IMR-90 (cell line): Measurements from ENCODE around the gene NPAS1. TPM values are rescaled to one million over a fixed set of nuclear protein-coding genes. Genes with fewer than 3 reads are reported as not detected.

ENCODE experiments used
- ATAC-seq: fragments of 200-7000 bp; cut with Tn5 transposase; 2 replicates; pipeline ENCODE4 v1.9.1; 2020; ENCODE audit warnings: low read depth, mild to moderate bottlenecking, moderate library complexity
- BruUV-seq: library from RNA; stranded (reverse); fragments of 400-500 nt; replicated peaks from 2 replicates; lab custom pipeline; 2021; lab: Mats Ljungman, UMichigan
- CTCF ChIA-PET: fragments of 300-600 bp; formaldehyde crosslinking; extraction: SDS; loops from one replicate; lab custom pipeline; 2021; ENCODE audit warnings: antibody characterized with exemption; lab: Yijun Ruan, JAX
- POLR2A ChIA-PET: fragments of 300-600 bp; sonication (Branson Sonifier 250); formaldehyde crosslinking; loops from one replicate; lab custom pipeline; 2022; ENCODE audit warnings: antibody characterized with exemption; ENCODE audit not compliant: unreplicated experiment; lab: Charles Lee
- DNase-seq: peaks from one replicate; pipeline ENCODE4 v3.0.0; 2013
- H2AFZ ChIP-seq: replicated peaks from 2 replicates; pipeline ENCODE3; 2013; ENCODE audit warnings: low read length, mild to moderate bottlenecking; ENCODE audit not compliant: poor library complexity
- H2AK5ac ChIP-seq: 2 replicates; pipeline ENCODE4 v1.6.1; 2013; ENCODE audit warnings: low read depth, low read length, inconsistent platforms
- H2AK9ac ChIP-seq: replicated peaks from 2 replicates; pipeline ENCODE3; 2013; ENCODE audit warnings: mild to moderate bottlenecking, low read depth, low read length, moderate library complexity; ENCODE audit not compliant: poor library complexity
- H2BK120ac ChIP-seq: 2 replicates; pipeline ENCODE4 v1.6.1; 2013; ENCODE audit warnings: low read depth, low read length, inconsistent platforms
- H2BK15ac ChIP-seq: 3 replicates; pipeline ENCODE4 v1.6.1; 2013; ENCODE audit warnings: low read depth, low read length, inconsistent platforms
- H2BK20ac ChIP-seq: 2 replicates; pipeline ENCODE4 v1.6.1; 2013; ENCODE audit warnings: low read depth, mild to moderate bottlenecking, inconsistent platforms, low read length, moderate library complexity
- H2BK5ac ChIP-seq: 2 replicates; pipeline ENCODE4 v1.6.1; 2013; ENCODE audit warnings: mild to moderate bottlenecking, low read depth, low read length, inconsistent platforms; ENCODE audit not compliant: poor library complexity, severe bottlenecking
- H3K14ac ChIP-seq: replicated peaks from 2 replicates; pipeline ENCODE4 v1.6.1; 2013; ENCODE audit warnings: low read depth, low read length, inconsistent platforms
- H3K18ac ChIP-seq: 2 replicates; pipeline ENCODE4 v1.6.1; 2013; ENCODE audit warnings: low read depth, low read length, control low read depth
- H3K23ac ChIP-seq: 2 replicates; pipeline ENCODE4 v1.6.1; 2013; ENCODE audit warnings: low read depth, low read length, inconsistent platforms
- H3K27ac ChIP-seq: 2 replicates; pipeline ENCODE4 v1.5.1; 2013; ENCODE audit warnings: mild to moderate bottlenecking, control low read depth, low read length; ENCODE audit not compliant: insufficient read depth
- H3K27me3 ChIP-seq: 2 replicates; pipeline ENCODE4 v1.6.1; 2013; ENCODE audit warnings: low read length; ENCODE audit not compliant: control insufficient read depth, insufficient read depth
- H3K36me3 ChIP-seq: 2 replicates; pipeline ENCODE4 v1.6.1; 2013; ENCODE audit warnings: low read length, mixed read lengths; ENCODE audit not compliant: control insufficient read depth, insufficient read depth
- H3K4ac ChIP-seq: 2 replicates; pipeline ENCODE4 v1.6.1; 2013; ENCODE audit warnings: low read depth, low read length, inconsistent platforms
- H3K4me1 ChIP-seq: 2 replicates; pipeline ENCODE4 v1.6.1; 2013; ENCODE audit warnings: low read length, mixed read lengths; ENCODE audit not compliant: control insufficient read depth, insufficient read depth
- H3K4me2 ChIP-seq: 2 replicates; pipeline ENCODE4 v1.6.1; 2013; ENCODE audit warnings: low read depth, mild to moderate bottlenecking, control low read depth, low read length, moderate library complexity
- H3K4me3 ChIP-seq: 2 replicates; pipeline ENCODE4 v1.5.1; 2013; ENCODE audit warnings: low read depth, mild to moderate bottlenecking, control low read depth, low read length, moderate library complexity; ENCODE audit not compliant: insufficient read depth
- H3K56ac ChIP-seq: 2 replicates; pipeline ENCODE4 v1.6.1; 2013; ENCODE audit warnings: low read length, inconsistent platforms; ENCODE audit not compliant: insufficient read depth; ENCODE audit errors: extremely low read depth
- H3K79me1 ChIP-seq, 2 experiments: 2 replicates each; pipeline ENCODE4 v1.6.1; 2013; ENCODE audit warnings: low read length in 2 of 2, inconsistent platforms in 1 of 2, low read depth in 1 of 2
- H3K9ac ChIP-seq: 2 replicates; pipeline ENCODE4 v1.6.1; 2013; ENCODE audit warnings: low read depth, low read length, control low read depth
- H3K9me1 ChIP-seq: 2 replicates; pipeline ENCODE4 v1.6.1; 2013; ENCODE audit warnings: low read length, inconsistent platforms; ENCODE audit not compliant: insufficient read depth
- H3K9me3 ChIP-seq: 2 replicates; pipeline ENCODE4 v1.6.1; 2013; ENCODE audit warnings: low read length; ENCODE audit not compliant: control insufficient read depth, insufficient read depth
- H4K20me1 ChIP-seq: 2 replicates; pipeline ENCODE4 v1.6.1; 2013; ENCODE audit warnings: low read length, inconsistent platforms; ENCODE audit not compliant: insufficient read depth
- H4K5ac ChIP-seq: 2 replicates; pipeline ENCODE4 v1.6.1; 2013; ENCODE audit warnings: mild to moderate bottlenecking, low read depth, low read length, control low read depth
- H4K8ac ChIP-seq, 2 experiments: 2 replicates each; pipeline ENCODE4 v1.6.1; 2013; ENCODE audit warnings: low read depth in 2 of 2, low read length in 2 of 2, control low read depth in 1 of 2, inconsistent platforms in 1 of 2
- H4K91ac ChIP-seq: 2 replicates; pipeline ENCODE4 v1.6.1; 2013; ENCODE audit warnings: low read depth, low read length, inconsistent platforms; ENCODE audit not compliant: insufficient read depth
- BHLHE40 ChIP-seq: fragments of 150-350 bp; IDR thresholded peaks from 2 replicates; pipeline ENCODE4 v1.6.1; 2016; ENCODE audit warnings: mild to moderate bottlenecking, low read depth, low read length
- CEBPB ChIP-seq: IDR thresholded peaks from 2 replicates; pipeline ENCODE4 v1.6.1; 2012; ENCODE audit warnings: low read depth, low read length, improper control_type of control experiment
- CHD1 ChIP-seq: IDR thresholded peaks from 2 replicates; pipeline ENCODE4 v1.6.1; 2012; ENCODE audit warnings: low read depth, low read length, improper control_type of control experiment
- CTCF ChIP-seq: conservative IDR thresholded peaks from 2 replicates; pipeline ENCODE4 v1.5.1; 2012; ENCODE audit warnings: mild to moderate bottlenecking, low read depth, low read length, improper control_type of control experiment
- ELK1 ChIP-seq: fragments of 150-350 bp; IDR thresholded peaks from 2 replicates; pipeline ENCODE4 v1.6.1; 2016; ENCODE audit warnings: low read depth, mild to moderate bottlenecking, low read length, moderate library complexity, borderline replicate concordance
- FOS ChIP-seq: fragments of 150-350 bp; IDR thresholded peaks from 2 replicates; pipeline ENCODE4 v1.6.1; 2016; ENCODE audit warnings: low read depth, low read length
- MAFK ChIP-seq: IDR thresholded peaks from 2 replicates; pipeline ENCODE4 v1.6.1; 2012; ENCODE audit warnings: low read depth, low read length, improper control_type of control experiment
- MAZ ChIP-seq: IDR thresholded peaks from 2 replicates; pipeline ENCODE4 v1.6.1; 2012; ENCODE audit warnings: low read depth, mild to moderate bottlenecking, low read length, improper control_type of control experiment, moderate library complexity, borderline replicate concordance
- MXI1 ChIP-seq: IDR thresholded peaks from 2 replicates; pipeline ENCODE4 v1.6.1; 2012; ENCODE audit warnings: low read depth, mild to moderate bottlenecking, low read length, moderate library complexity, borderline replicate concordance
- NFE2L2 ChIP-seq: fragments of 150-350 bp; IDR thresholded peaks from 2 replicates; pipeline ENCODE4 v1.6.1; 2016; ENCODE audit warnings: low read depth, mild to moderate bottlenecking, low read length
- POLR2A ChIP-seq: IDR thresholded peaks from 2 replicates; pipeline ENCODE4 v1.6.1; 2012; ENCODE audit warnings: mild to moderate bottlenecking, low read depth, low read length
- RAD21 ChIP-seq: IDR thresholded peaks from 2 replicates; pipeline ENCODE4 v1.6.1; 2012; ENCODE audit warnings: low read length, improper control_type of control experiment
- RCOR1 ChIP-seq: IDR thresholded peaks from 2 replicates; pipeline ENCODE4 v1.6.1; 2012; ENCODE audit warnings: mild to moderate bottlenecking, low read length, improper control_type of control experiment; ENCODE audit not compliant: insufficient replicate concordance
- RFX5 ChIP-seq: IDR thresholded peaks from 2 replicates; pipeline ENCODE4 v1.8.0; 2012; ENCODE audit warnings: low read depth, mild to moderate bottlenecking, low read length, moderate library complexity
- SMC3 ChIP-seq: fragments of 150-350 bp; IDR thresholded peaks from 2 replicates; pipeline ENCODE4 v1.6.1; 2016; ENCODE audit warnings: low read depth, mild to moderate bottlenecking, antibody characterized with exemption, low read length, moderate library complexity
- USF2 ChIP-seq: fragments of 150-350 bp; IDR thresholded peaks from 2 replicates; pipeline ENCODE4 v1.6.1; 2017; ENCODE audit warnings: mild to moderate bottlenecking, antibody characterized with exemption, low read length, low read depth
- WGBS, 2 experiments: methylation state at CpG; one replicate each; pipeline versions ENCODE4 v1.1.5 to v1.1.7; 2013; ENCODE audit warnings: missing lambda C conversion rate in 2 of 2; ENCODE audit not compliant: insufficient read length in 1 of 2; ENCODE audit errors: extremely low coverage in 2 of 2; 5-methylcytosine and 5-hydroxymethylcytosine counted together
- dilution Hi-C: fragments of 300-500 bp; cut with HindIII; formaldehyde crosslinking; loops from one replicate; pipeline ENCODE4 v1.14.3; 2018; ENCODE audit warnings: low sequenced_read_pairs; ENCODE audit not compliant: unreplicated experiment
- in situ Hi-C: fragments of 300-500 bp; cut with MboI; formaldehyde crosslinking; loops from 3 replicates; pipeline ENCODE4 v1.14.3; 2019; ENCODE audit warnings: low sequenced_read_pairs, inconsistent platforms, mixed read lengths
- intact Hi-C: fragments of 100-400 bp; cut with micrococcal nuclease; formaldehyde crosslinking; loops from 2 replicates; pipeline ENCODE4 v1.10.0; 2022
- polyA plus RNA-seq, 3 experiments: library from polyadenylated mRNA; depleted of rRNA; stranded (reverse); fragments of >200 nt; gene quantifications; 2 replicates each; pipeline ENCODE4 v1.2.3, GENCODE V29; 2012; ENCODE audit warnings: low replicate concordance in 1 of 3
- total RNA-seq: library from RNA; depleted of rRNA; stranded (reverse); fragments of >200 nt; gene quantifications from 2 replicates; pipeline ENCODE4 v1.2.3, GENCODE V29; 2012

The NPAS1 gene
- total and polyA plus RNA-seq, 2 of the 4 experiments (the other 2 are of a cell fraction): 0.36 to 5.7 TPM

GRCh38 chr19:47002106-47002766, 17.4 kb upstream of the NPAS1 start:
- H3K18ac ChIP-seq: no peak overlapping the region
- DNase-seq (no peak), ATAC-seq (no peak)
- TF ChIP-seq POLR2A (no peak), MAZ (no peak), RCOR1 (no peak), MXI1 (no peak), FOS (no peak), USF2 (no peak), NFE2L2 (no peak), MAFK (no peak), CEBPB (no peak), SMC3 (no peak), BHLHE40 (no peak), ELK1 (no peak), RFX5 (no peak), RAD21 (no peak), CTCF (no peak), CHD1 (no peak)
- H2AK9ac ChIP-seq: no peak overlapping the region
- WGBS, 2 experiments: 83% methylated on average over 10 of the region's 23 CpGs; no CpG with 5 or more reads in 1 of the 2 experiments
- H2BK20ac ChIP-seq: no peak overlapping the region
- no peaks in the 10 kb centered on the region for H3K9me3 ChIP-seq
- H4K91ac ChIP-seq: no peak overlapping the region
- no peak overlapping the region for H3K4ac ChIP-seq
- H3K79me1 ChIP-seq: peaks cover 0 to 8% of the 10 kb centered on the region in 2 experiments; a peak in 2 of 4 replicates
- no peak overlapping the region for H3K23ac ChIP-seq
- dilution Hi-C loops: no loop called here
- no peaks in the 10 kb centered on the region; the same call in 1 of the 2 replicates for H3K9me1 ChIP-seq
- BruUV-seq: no TSS peak
- H2AFZ ChIP-seq: no peak overlapping the region
- in situ Hi-C loops: no loop called here
- H4K20me1 ChIP-seq: peaks cover 14% of the 10 kb centered on the region; the same call in 1 of the 2 replicates
- ChIA-PET POLR2A (no interaction called here), CTCF (no interaction called here)
- no peak overlapping the region for H2BK120ac ChIP-seq
- no peak overlapping the region for H3K9ac ChIP-seq
- no peak overlapping the region for H2BK15ac ChIP-seq
- no peak overlapping the region for H2BK5ac ChIP-seq
- no peak overlapping the region for H2AK5ac ChIP-seq
- intact Hi-C loops: no loop called here
- H4K8ac ChIP-seq: no peak overlapping the region
- no peak overlapping the region for H3K4me3 ChIP-seq
- no peaks in the 10 kb centered on the region for H3K27me3 ChIP-seq
- no peak overlapping the region for H3K14ac ChIP-seq
- H3K27ac ChIP-seq: no peak overlapping the region
- H4K5ac ChIP-seq: no peak overlapping the region
- H3K4me2 ChIP-seq: no peak overlapping the region
- H3K36me3 ChIP-seq: peaks cover 37% of the 10 kb centered on the region
- peaks cover 4% of the 10 kb centered on the region; the same call in 1 of the 2 replicates for H3K4me1 ChIP-seq
- no peak overlapping the region for H3K56ac ChIP-seq
